GM19467 (cell line): ENCODE measurements around the gene EFHB.
"Not testable (repeated sequence)": the region's sequence is repeated elsewhere in the genome, so short reads cannot be mapped to it uniquely, and the experiment has no call there.

ENCODE experiments used
- ATAC-seq: cut with Tn5 transposase; IDR thresholded peaks from one replicate; pipeline ENCODE4 v1.9.1; 2021; ENCODE audit warnings: mild to moderate bottlenecking, moderate library complexity; ENCODE audit not compliant: unreplicated experiment

Gene EFHB

DNA sequence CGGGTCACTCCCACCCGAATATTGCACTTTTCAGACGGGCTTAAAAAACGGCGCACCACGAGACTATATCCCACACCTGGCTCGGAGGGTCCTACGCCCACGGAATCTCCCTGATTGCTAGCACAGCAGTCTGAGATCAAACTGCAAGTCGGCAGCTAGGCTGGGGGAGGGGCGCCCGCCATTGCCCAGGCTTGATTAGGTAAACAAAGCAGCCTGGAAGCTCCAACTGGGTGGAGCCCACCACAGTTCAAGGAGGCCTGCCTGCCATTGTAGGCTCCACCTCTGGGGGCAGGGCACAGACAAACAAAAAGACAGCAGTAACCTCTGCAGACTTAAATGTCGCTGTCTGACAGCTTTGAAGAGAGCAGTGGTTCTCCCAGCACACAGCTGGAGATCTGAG lies 78.7 kb downstream of the EFHB start:
- ATAC-seq, result not testable (repeated sequence)

DNA sequence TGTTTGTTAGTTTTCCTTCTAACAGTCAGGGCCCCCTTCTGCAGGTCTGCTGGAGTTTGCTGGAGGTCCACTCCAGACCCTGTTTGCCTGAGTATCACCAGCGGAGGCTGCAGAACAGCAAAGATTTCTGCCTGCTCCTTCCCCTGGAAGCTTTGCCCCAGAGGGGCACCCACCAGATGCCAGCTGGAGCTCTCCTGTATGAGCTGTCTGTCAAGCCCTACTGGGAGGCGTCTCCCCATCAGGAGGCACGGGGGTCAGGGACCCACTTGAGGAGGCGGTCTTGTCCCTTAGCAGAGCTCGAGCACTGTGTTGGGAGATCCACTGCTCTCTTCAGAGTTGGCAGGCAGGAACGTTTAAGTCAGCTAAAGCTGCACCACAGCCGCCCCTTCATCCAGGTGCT lies 87.4 kb downstream of the EFHB start:
- ATAC-seq, result not testable (repeated sequence)
